Measurements from ENCODE around the gene DSCAML1.

- TF ChIP-seq, protein P1, sequence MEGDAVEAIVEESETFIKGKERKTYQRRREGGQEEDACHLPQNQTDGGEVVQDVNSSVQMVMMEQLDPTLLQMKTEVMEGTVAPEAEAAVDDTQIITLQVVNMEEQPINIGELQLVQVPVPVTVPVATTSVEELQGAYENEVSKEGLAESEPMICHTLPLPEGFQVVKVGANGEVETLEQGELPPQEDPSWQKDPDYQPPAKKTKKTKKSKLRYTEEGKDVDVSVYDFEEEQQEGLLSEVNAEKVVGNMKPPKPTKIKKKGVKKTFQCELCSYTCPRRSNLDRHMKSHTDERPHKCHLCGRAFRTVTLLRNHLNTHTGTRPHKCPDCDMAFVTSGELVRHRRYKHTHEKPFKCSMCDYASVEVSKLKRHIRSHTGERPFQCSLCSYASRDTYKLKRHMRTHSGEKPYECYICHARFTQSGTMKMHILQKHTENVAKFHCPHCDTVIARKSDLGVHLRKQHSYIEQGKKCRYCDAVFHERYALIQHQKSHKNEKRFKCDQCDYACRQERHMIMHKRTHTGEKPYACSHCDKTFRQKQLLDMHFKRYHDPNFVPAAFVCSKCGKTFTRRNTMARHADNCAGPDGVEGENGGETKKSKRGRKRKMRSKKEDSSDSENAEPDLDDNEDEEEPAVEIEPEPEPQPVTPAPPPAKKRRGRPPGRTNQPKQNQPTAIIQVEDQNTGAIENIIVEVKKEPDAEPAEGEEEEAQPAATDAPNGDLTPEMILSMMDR (IDR thresholded peaks at IDR 0.05): no peak
- no peak for TF ChIP-seq POLR2A (IDR thresholded peaks at IDR 0.05)
Measured at GRCh38 chr11:117407016-117407415, 390.0 kb downstream of the DSCAML1 start.

Measured in testis (tissue), 2 donors.